MG63 (cell line): Measurements from ENCODE around the gene RRN3. TPM values are rescaled to one million over a fixed set of nuclear protein-coding genes. Genes with fewer than 3 reads are reported as not detected.
"Not testable (repeated sequence)": the region's sequence is repeated elsewhere in the genome, so short reads cannot be mapped to it uniquely, and the experiment has no call there.

Experiments
- DNase-seq: peaks from one replicate; pipeline ENCODE4 v3.0.0-alpha.2; 2020
- H3K27me3 ChIP-seq: fragments of 250-450 bp; sonication (Bioruptor Pico); 2 replicates; pipeline ENCODE4 v1.5.1; 2020; ENCODE audit warnings: mild to moderate bottlenecking, moderate library complexity
- H3K36me3 ChIP-seq: fragments of 250-450 bp; sonication (Bioruptor Pico); 2 replicates; pipeline ENCODE4 v1.5.1; 2020; ENCODE audit warnings: mild to moderate bottlenecking, moderate library complexity
- H3K4me3 ChIP-seq: fragments of 250-450 bp; sonication (Bioruptor Pico); 2 replicates; pipeline ENCODE4 v1.5.1; 2020; ENCODE audit warnings: mild to moderate bottlenecking, moderate library complexity
- H3K9me3 ChIP-seq: fragments of 250-450 bp; sonication (Bioruptor Pico); 2 replicates; pipeline ENCODE4 v1.5.1; 2020; ENCODE audit warnings: mild to moderate bottlenecking, moderate library complexity
- total RNA-seq: library from RNA; depleted of rRNA; stranded (reverse); fragments of >200 nt; shearing (Covaris generic); gene quantifications from 2 replicates; pipeline ENCODE4 v1.2.3, GENCODE V29; 2014; ENCODE audit warnings: low replicate concordance; rRNA removed

RRN3 gene
- total RNA-seq, 1 experiment from 2014 or later: 47.8 TPM

GRCh38 chr16:15022194-15022593, 71.9 kb downstream of the RRN3 start:
- DNase-seq: peak; percentile 49
- H3K4me3 ChIP-seq, H3K27me3 ChIP-seq, H3K9me3 ChIP-seq: not testable (repeated sequence)
- peaks cover 67% of the 10 kb centered on the region for H3K36me3 ChIP-seq

DNA sequence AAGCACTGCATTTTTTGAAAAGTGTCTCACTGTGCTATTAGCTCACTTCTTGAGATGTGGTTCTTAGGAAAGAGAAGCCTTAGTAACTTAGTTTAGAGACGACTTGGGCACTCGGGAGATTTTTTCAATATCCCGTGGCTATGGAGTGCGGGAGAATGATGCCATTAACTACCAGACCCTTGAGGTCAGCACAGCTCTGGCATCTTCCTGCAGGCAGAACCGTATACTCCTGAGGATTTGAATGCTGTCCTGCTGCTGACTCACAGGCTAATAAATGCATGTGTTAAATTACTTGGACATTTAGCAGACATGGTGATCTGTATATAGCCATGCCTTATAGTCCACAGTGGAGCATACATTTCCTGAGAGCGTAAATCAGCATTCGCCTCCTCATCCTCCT, 72.6 kb downstream of the RRN3 start:
- H3K4me3 ChIP-seq, H3K27me3 ChIP-seq, H3K9me3 ChIP-seq: not testable (repeated sequence)
- peak; percentile 66 for DNase-seq
- H3K36me3 ChIP-seq: peaks cover 75% of the 10 kb centered on the region

DNA sequence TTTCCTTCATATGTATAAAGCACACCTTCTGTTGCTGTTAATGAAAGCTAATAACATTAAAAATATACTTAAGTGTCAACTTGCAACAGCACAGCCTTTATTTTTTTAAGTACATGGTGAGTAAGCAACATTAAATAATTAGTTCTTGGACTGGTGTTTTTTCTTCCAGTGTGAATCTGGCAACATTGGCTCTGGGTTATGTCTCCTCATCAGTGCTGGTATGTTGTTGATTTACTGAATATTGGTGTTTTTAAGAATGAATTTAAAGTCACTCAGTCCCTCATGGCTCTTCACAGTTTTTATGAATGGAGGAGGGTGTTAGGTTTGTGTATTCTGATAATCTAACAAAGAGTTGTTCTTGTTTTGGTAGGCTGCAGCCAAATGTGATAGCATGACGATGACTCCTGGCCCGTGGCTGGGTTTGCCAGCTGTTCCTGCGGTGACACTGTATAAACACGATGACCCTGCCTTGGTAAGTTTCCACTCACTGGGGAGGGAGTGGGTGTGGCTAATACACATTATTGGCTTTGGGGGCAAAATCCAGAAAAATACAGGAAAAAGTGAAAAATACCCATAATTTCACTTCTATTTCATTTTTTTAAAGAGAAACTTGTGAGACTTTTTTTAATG, 77.0 kb downstream of the RRN3 start:
- not testable (repeated sequence) for H3K9me3 ChIP-seq, H3K4me3 ChIP-seq, H3K27me3 ChIP-seq
- peak; percentile 73 for DNase-seq
- peaks cover 59% of the 10 kb centered on the region for H3K36me3 ChIP-seq

DNA sequence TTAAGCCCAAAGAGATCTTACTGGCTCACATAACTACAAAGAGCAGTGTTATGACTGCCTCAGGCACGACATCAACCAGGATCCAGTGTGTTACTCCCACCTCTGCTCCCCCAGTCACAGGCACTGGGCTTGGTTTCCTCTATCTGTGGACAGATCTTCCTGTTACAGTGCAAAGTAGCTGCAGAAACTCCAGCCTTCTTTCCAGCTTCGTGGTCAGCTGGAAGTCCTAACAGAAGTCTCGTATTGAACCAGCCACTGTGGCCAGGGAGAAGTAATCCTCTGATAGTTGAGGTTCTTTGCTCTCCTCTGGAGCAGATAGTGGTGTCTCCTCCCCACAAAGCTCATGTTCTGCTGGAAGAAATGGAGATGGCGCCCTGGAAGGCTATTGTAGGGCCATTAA, 77.7 kb downstream of the RRN3 start:
- peaks cover 52% of the 10 kb centered on the region for H3K36me3 ChIP-seq
- H3K9me3 ChIP-seq, DNase-seq, H3K27me3 ChIP-seq, H3K4me3 ChIP-seq: not testable (repeated sequence)

DNA sequence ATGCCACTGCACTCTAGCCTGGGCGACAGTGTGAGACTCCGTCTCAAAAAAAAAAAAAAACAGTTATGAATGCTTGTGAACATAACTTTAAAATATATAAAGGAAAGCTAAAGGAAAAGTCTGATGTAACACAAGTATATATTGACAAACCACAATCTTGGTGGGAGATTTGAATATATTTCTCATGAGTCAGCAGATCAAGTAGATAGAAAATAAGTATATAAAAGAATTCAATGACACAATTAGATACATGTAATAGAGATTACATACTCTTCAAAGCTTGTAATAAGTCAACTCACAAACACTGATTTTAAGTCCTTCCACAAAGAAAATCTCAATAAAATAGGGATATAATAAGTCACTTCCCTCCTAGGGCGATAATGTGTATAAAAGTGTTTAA, 78.4 kb downstream of the RRN3 start:
- H3K27me3 ChIP-seq, H3K9me3 ChIP-seq, DNase-seq, H3K4me3 ChIP-seq: not testable (repeated sequence)
- peaks cover 56% of the 10 kb centered on the region for H3K36me3 ChIP-seq

- not testable (repeated sequence) for H3K4me3 ChIP-seq, H3K27me3 ChIP-seq, H3K9me3 ChIP-seq, DNase-seq
- H3K36me3 ChIP-seq: peaks cover 54% of the 10 kb centered on the region
Measured at GRCh38 chr16:15012941-15013340, 81.1 kb downstream of the RRN3 start.

Other genes starting within 250 kb of the RRN3 start
- gene NPIPA1, start 156.8 kb downstream of the RRN3 start, total RNA-seq: 21.7 and 24.1 TPM in 2 replicates
- 64.7 and 65.3 TPM in 2 replicates for gene PDXDC1, start 119.2 kb downstream of the RRN3 start, total RNA-seq
- 86.3 and 91.2 TPM in 2 replicates for gene NTAN1, start 38.2 kb downstream of the RRN3 start, total RNA-seq